KG1 (cell line): ENCODE results near the gene OR51F2.
"Not testable (repeated sequence)": the region's sequence is repeated elsewhere in the genome, so short reads cannot be mapped to it uniquely, and the experiment has no call there.

ENCODE experiments used
- DNase-seq: peaks from one replicate; lab custom pipeline; 2025; lab: John Stamatoyannopoulos, UW

OR51F2 gene, protein sequence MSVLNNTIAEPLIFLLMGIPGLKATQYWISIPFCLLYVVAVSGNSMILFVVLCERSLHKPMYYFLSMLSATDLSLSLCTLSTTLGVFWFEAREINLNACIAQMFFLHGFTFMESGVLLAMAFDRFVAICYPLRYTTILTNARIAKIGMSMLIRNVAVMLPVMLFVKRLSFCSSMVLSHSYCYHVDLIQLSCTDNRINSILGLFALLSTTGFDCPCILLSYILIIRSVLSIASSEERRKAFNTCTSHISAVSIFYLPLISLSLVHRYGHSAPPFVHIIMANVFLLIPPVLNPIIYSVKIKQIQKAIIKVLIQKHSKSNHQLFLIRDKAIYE

DNA sequence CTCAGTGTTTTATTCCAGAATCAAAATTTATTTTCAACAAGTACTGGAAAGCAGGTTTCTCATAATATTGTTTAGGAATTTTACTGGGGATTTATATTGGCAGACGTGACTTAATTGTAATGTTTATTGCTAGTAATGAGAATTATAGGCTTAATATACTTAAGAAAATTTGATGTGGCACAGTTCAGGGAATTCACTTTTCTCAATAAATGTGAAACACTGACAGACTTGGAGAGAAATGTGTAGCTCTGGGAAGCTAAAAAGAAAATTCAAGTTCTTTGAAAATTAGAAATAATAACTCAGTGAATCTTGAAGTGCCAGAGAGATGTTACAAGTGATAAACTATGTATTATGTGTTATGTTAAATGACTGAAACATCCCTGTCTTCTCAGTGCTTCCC, at the start of gene OR51F2:
Gene OR51F2, plus strand, starts transcription at position 301 of the 400 bp plus-strand sequence. CDS start 101 bp downstream, outside the sequence.
- DNase-seq, result no peak

DNA sequence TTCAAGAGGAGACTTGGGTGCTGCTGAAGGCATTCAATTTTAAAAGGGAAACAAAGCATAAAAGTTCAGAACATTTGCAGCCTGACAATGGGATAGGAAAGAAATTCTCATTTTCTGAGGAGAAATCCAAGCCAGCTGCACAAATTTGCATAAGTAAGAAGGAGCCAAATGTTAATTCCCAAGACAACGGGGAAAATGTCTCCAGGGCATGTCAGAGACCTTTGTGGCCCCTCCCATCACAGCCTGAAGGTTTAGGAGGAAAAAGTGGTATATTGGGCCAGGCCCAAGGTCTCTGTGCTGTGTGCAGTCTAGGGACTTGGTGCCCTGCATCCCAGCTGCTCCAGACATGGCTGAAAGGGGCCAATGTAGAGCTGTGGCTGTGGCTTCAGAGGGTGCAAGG, 38.7 kb upstream of the OR51F2 start:
- no peak for DNase-seq

DNA sequence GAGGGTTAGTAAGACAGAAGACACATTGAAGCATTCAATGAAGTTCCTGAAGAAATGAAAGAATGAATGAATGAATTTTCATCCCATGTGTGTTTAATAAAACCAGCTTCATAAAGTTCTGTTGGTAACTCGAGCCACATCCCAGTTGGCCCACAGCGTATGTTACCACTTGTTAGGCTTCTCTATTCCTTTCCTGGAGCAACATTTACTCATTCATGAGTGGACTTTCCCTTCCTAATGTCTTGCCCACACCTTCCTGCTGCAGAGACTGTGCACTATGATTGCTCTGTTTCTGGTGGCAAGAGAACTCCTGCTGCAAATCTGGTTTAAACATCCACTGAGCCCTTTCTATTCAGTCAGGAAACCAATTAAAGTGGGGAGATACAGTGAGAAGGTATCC, 23.9 kb upstream of the OR51F2 start:
- DNase-seq, result no peak

DNA sequence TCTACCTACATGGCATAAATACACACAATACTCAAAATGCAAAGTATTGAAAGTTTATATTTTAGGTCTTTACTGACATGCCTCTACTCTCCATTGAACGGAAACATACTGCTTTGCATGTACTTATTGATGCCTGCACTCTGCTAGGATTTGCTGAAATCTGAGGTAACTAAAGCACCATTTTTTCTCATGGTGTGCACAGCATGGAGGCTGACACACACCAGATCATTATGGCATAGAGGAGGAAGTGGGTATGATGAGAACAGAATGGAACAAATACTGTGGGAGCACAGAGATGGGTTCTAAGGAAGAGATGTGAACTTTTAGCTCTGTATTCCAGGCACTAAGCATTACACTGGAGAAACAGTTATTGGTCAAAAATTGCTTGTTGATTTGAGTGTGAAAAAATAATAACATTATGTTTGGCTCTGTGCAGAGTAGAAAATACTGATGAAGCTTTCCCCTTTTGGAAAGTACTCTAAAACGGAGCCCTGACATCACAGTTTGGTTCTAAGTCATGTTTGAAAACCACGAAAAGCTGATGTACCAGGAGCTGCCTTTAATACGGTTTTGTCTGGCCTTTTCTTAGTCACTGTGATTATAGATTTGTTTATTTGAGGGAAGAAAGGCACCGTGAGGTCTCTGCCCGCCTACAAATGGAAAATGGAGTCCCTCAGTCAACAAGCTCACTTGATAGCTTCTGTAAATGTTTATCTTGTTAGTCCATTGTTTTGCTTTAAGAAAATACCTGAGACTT, 22.5 kb upstream of the OR51F2 start:
- DNase-seq, result no peak

DNA sequence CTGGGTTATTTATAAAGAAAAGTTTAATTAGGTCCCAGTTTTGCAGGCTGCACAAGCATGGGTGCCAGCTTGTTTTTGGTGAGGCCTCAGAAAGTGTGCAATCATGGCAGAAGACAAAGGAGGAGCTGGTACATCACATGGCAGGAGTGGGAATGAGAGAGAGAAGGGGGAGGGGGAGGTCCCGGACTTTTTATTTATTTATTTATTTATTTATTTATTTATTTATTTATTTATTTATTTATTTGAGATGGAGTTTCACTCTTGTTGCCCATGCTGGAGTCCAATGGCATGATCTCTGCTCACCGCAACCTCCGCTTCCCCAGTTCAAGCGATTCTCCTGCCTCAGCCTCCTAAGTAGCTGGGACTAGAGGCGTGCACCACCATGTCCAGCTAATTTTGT, 19.8 kb upstream of the OR51F2 start:
- not testable (repeated sequence) for DNase-seq

DNA sequence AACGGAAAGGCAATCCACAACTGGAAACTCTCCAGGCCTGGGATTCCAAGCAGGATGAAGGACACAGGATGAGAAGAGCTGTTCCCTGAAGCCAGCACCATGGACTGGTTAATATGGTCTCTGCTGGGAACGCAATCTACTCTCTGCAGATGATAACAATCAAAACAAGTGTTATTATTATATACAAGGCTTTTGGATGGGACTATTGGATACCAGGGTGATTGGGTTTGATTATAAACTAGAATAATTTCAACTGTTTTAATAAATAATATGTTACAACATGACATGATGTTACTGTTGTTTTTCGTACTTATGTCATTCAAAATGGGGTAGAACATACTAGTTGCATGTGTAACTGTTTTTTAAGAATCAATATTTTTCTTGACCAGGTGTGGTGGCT, 16.8 kb upstream of the OR51F2 start, which contains the start of gene OR52R1:
Gene OR52R1, minus strand, starts transcription at position 101 of the 400 bp plus-strand sequence. Its CDS starts 0 bp downstream, at position 101.
- DNase-seq, result no peak

DNA sequence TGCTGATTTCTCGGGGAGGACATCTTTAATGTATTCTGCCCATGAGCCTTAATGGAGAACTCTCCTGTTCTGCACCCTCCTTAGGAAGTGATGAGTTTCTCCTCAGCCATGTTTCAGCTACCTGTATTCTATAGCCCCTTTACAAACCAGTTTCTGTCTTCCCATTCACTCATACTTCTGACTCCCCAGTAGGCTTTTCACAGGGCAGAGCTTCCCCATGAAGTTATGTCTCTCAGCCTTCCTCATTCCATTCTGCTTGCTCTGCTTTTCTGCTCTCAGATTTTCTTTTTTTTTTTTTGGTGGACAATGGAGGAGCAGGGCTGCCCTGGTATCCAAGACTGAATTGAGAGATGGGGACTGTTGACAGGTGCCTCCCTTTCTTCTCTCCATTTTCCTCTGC, 12.6 kb upstream of the OR51F2 start:
- DNase-seq, result no peak

DNA sequence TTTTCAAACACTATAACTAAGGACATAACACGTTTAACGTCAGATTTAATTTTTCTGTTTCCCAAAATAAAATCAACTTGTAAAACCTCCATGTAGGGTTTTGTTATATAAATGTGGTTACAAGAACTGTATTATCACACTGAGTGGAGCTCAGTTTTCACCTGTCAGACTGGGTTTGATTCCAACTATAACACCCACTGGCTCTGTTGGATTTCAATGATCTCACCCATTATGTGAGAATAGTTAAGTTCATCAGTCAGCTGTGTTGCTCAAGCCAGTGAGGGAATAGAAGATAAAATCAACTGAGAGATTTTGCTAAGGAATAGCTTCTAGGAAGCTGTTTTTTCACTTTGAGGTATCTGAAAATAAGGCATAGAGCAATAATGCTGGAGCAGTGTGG, 11.9 kb upstream of the OR51F2 start:
- no peak for DNase-seq

DNA sequence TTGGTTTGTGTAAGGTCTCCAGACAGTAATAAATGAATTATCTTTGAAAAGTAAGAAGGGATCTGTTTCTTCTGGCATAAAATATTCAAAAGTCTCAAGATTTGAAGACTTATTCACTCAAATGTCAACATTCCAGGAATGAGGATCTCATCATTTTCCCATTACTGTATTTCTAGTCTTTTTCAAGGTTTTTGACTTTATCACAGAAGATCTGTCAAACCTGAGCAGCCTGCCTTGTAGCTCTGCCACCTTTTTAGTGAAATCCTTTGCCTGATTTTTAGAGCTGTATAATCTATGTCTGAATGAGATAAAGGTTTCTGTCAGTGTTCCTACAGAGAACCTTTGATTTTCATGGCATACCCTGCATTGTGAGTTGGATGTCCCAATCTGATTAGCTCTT, 4.0 kb downstream of the OR51F2 start:
- DNase-seq, result no peak

DNA sequence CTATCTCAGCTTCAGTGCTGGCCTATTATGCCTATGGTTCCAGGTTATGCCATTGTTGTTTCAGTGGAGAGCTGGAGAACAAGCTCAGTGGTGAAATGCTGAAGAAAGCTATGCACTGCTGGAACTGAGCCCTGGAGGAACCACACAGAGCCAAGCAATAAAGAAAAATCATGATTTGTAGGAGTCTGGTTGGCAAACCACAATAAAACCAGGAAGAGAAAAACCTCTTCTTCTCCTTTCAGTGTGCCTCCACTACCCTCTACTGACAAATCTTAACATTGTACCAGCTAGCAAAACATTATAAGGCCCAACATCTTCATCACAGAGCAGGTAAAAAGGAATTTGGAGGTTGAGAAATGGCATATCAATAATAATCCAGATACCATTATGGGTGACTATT, 5.3 kb downstream of the OR51F2 start:
- no peak for DNase-seq

DNA sequence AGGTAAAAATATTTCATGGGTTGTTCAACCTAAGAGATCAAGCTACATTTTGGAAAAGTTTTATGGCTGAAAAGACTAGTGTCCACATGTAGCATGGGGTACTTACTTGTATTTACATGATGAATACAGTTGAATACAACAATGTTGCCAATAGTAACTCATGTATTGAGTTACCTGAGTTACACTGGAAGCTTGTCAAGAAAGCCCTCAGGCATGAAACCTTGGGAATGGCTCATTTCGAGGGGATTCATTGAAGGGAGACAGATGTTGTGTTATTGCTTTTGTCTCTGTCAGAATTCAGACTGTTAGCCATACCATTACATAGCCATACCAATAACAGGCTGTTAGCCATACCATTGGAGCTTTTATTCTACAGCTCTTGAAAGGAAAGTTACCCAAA, 9.2 kb downstream of the OR51F2 start:
- no peak for DNase-seq

DNA sequence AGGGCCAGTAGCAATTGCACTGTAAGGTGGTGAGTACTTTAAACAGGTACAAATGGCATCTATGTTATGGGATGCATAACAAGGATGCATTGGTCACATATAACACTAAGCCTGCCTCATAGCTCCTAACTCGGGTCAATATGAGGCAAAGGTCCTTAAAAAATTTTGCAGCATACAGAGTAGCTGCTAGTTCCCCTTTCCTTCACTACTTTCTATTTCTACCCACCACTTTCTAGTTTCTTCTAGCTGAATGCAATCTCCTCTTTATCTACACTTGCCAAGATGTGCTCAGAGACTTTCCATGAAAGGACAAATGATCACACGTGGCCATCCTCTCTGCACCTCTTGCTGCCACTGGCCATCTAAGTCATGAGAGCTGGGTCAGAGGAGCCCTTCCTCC, 9.8 kb downstream of the OR51F2 start:
- DNase-seq, result no peak

DNA sequence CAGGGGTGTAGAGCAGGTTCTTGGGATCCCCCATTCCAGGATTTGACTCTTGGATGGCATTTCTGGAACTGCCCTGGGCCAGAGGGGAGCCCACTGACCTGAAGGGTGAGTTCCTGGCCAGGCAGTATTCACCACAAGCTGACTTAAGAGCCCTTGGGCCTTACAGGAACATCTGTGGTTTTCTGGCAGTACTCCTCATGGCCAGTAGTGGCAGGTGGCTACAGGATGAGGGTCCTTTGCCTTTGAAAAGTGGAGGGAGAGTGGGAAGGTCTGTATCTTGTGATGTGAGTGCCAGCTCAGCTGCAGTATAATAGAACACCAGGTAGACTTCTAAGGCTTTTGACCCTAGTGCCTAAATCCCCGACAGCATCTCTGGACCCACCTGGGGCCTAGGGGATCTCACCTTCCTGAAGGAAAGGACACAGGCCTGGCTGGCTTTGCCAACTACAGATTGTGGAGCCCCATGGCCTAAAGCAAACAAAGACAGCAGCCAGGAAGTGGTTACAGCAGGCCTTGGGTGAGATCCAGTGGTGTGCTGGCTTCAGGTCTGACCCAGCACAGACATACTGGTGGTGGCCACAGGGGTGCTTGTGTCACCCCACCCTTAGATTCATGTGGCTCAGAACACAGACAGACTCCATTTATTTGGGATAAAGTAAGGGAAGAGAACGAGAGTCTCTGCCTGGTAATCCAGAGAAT, 18.9 kb downstream of the OR51F2 start:
- no peak for DNase-seq

DNA sequence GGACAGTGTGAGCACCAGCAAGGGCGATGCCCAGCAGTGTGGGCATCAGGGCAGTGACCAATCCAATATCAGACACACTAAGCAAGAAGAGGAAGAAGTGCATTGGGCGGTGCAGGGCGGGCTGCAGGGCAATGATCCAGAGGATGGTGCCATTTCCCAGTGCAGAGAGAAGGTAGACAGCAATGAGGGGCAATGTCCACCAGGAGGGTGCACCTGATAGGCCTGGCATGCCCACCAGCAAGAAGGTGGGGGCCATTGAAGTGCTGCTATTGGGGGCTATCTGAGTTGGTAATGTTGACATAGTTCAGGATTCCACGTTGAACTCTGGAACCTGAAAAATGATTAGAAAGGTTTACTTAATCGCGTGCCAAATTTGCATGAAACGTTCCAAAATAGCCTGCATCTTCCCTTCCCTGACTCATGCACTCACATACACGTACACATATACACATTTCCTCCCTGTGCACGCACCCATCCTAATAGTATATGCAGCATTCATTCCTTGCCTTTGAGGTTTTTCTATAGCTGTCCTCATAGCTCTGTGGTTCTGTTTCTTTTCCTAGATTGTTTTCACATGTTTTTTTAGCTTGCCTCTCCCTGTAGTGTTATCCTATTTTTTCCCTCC, 27.9 kb downstream of the OR51F2 start, which contains the start of gene OR51S1:
Gene OR51S1, minus strand, starts transcription at position 301 of the 625 bp plus-strand sequence. Its CDS starts 0 bp downstream, at position 301.
- DNase-seq, result no peak

DNA sequence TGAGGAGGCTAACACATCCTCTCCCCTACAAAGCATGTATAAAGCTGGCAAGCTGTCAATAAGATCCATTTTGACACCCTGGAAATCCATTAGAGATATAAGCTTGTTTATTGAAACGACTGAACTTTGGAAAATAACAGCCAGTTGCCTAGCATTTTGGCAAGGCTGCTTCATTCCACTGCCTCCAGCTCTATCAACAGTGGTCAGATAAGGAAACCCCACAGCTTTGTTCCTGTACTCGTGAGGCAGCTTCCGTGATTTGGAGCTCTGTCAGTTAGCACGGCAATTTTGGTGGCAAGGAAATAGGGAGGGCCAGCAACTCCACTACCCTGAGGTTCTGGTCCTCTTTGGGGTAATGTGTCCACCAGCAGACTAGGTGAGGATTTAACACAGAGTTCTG, 29.9 kb downstream of the OR51F2 start:
- DNase-seq, result no peak

DNA sequence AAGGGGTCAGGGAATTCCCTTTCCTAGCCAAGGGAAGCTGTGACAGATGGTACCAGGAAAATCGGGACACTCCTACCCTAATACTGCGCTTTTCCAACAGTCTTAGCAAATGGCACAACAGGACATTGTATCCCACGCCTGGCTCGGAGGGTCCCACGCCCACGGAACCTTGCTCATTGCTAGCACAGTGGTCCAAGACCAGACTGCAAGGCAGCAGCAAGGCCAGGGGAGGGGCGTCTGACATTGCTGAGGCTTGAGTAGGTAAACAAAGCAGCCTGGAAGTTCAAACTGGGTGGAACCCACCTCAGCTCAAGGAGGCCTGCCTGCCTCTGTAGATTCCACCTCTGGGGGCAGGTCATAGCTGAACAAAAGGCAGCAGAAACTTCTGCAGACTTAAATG, 33.2 kb downstream of the OR51F2 start:
- not testable (repeated sequence) for DNase-seq

DNA sequence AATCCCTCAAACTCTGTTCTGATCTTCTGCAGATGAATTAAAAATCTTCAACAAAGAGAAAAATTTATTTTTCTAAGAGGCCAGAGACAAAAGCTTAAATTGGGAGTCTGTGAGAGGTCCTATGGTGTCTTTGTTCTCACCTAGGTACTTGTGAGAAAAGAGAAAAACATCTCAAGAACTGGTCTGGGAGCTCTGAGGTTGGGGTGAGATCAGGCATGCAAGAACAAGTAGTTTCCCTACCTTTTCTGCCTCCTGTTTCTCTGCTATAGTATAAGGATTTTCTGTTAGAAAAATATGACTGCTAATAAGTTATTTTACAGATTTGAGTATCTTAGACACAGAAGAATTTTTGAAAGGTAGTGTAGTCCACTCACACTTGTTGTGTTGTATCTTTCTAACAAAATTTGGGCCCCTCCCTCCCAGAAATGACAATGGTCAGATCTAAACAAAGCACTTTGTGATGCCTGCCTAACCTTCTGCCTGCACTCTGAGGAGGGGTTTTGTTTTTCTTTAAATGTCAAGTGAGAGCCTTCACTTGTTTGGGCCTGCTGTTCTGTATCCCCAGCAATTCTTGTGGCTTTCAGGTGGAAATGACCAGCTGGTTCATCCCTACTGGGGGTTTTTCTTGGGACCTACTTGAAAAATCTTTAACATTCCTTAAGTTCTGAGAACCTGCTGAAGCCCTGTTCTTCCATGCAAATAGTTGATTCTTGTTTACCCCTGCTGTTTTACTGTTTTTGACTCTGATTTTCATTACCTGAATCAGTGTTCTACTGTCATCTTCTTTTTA, 41.5 kb downstream of the OR51F2 start:
- no peak for DNase-seq

DNA sequence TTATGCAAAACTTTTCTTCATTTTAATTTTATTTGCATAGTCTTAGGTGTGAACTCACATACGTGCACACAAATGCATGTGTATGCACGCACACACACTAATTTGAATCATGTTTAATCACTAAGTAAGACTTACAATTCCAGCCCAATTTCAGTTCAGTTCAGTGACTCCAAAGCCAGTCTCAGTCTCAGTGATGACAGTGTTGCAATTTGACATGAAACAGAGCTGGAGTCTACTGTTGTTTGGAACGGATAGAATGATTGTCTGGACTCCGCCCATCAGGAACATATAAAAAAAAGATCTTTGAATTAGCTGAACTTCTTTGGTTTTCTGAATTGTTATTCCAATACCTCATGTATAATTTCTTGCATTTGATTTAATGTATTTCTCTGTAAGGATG, 42.8 kb downstream of the OR51F2 start:
- DNase-seq, result no peak

DNA sequence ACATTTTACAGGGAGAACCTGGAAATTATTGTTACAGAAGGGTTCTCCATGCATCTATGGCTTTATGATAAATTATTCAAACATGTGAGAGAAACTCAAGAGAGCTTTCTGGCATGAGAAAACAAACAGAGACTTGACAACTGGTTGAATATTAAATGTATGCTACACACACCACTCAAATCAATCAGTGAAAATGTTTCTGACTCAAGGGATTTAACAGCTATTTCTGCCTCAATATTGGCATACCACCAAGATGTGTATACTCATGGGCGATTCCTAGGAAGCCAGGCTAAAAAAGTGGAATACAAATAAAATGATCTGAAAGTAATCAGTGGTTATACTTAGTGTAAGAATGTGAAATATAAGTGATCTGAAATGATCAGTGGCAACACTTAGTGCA, 44.7 kb downstream of the OR51F2 start:
- DNase-seq, result no peak
